Measurements from ENCODE around the gene FOXN3. TPM values are rescaled to one million over a fixed set of nuclear protein-coding genes. Genes with fewer than 3 reads are reported as not detected.

Gene FOXN3
- total RNA-seq, 4 donors from 2014 or later: 118 to 211 (median 167) TPM

DNA sequence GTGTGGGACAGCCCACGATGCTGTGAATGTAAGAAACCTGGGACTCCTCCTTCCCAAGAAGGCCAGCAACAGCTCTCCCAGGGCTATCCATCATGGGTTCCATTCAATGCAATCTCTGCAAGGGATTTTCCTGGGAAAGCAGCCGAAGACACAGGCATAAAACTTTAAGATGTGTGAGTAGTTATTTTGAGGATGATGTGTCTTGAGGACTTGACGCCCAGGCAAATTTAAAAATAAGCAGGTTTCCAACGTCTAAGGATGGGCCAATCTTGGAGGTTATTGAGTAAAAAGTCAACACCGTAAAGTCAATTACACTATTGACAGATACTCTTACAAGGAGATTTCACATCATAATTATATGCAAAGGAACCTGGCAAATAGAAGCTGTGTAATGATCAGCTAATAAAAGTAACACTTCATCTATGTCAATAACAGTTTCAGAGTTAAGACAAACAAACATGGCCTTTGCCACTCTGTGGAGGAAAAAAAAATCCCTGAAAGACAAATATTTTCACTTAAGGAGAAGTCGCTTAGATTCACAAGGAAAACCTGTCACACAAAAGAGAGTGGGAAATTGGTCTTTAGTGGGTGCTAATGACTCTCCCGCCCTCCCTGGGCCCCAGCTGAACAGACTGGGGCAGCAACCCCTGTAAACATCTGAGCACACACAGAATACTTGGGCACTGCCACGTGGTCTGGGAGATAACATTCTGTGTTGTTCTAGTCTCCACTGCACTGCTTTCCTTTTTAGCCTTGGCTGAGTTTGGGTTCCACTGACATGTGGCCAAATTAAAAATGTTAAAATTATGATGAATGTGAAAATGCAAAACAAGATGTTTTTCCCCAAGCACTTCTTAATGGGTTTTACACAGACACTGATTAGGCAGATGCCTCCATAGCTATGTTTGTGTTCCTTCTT, 240.9 kb downstream of the FOXN3 start:
- no peak overlapping the region for H3K4me3 ChIP-seq (ENCODE audit: low read depth, poor library complexity, severe bottlenecking)
- TF ChIP-seq POLR2A (IDR thresholded peaks at IDR 0.05): no peak
- TF ChIP-seq, protein P1, sequence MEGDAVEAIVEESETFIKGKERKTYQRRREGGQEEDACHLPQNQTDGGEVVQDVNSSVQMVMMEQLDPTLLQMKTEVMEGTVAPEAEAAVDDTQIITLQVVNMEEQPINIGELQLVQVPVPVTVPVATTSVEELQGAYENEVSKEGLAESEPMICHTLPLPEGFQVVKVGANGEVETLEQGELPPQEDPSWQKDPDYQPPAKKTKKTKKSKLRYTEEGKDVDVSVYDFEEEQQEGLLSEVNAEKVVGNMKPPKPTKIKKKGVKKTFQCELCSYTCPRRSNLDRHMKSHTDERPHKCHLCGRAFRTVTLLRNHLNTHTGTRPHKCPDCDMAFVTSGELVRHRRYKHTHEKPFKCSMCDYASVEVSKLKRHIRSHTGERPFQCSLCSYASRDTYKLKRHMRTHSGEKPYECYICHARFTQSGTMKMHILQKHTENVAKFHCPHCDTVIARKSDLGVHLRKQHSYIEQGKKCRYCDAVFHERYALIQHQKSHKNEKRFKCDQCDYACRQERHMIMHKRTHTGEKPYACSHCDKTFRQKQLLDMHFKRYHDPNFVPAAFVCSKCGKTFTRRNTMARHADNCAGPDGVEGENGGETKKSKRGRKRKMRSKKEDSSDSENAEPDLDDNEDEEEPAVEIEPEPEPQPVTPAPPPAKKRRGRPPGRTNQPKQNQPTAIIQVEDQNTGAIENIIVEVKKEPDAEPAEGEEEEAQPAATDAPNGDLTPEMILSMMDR (IDR thresholded peaks at IDR 0.05): no peak
- no peak for DNase-seq (ENCODE audit: low spot score in 2 of 2)
- WGBS, 2 donors: 76 to 79% methylated on average over 8 of the region's 8 CpGs
- intact Hi-C loops (cut with DNase I; ENCODE audit: low total_unique reads): no loop called here

DNA sequence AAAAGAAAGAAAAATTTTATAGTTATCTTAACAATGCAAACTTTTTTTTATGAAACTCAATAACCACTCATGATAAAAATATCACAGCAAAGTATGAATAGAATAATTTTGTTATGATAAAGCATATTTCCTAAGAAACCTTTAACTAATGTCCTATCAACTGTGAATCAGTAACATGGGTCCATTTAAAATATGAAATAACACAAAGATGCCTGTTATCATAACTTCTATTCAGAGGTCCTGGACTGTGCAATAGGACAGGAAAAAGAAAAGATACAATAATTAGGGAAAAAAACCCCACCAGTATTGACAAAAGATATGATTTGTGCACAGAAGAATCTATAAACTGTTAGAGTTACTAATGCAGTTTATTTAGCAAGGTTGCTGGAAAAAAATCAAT, 245.4 kb downstream of the FOXN3 start:
- DNase-seq (ENCODE audit: low spot score in 2 of 2): no peak
- TF ChIP-seq, protein P1 (IDR thresholded peaks at IDR 0.05): no peak
- TF ChIP-seq POLR2A (IDR thresholded peaks at IDR 0.05): no peak
- intact Hi-C loops (cut with DNase I; ENCODE audit: low total_unique reads): no loop called here
- H3K4me3 ChIP-seq (ENCODE audit: low read depth, poor library complexity, severe bottlenecking): no peak overlapping the region

DNA sequence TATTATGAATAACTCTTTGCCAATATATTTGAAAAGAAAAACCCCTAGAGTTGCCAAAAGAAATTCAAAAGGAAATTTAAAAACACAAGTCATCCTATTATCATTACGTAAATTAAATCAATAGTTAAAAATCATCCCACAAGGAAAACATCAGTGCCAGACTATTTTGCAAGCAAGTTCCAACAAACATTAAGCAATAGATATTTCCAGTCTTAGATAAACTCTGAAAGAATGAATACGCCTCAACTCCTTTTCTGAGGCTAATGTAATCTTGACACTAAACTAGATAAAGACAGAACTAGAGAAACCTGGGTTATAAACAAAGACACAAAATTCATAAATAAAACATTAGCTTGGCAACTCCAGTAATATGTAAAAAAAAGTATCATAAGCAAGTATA, 245.9 kb downstream of the FOXN3 start:
- no peak for DNase-seq (ENCODE audit: low spot score in 2 of 2)
- H3K4me3 ChIP-seq (ENCODE audit: low read depth, poor library complexity, severe bottlenecking): no peak overlapping the region
- WGBS, 2 donors: 26 to 33% methylated on average over 2 of the region's 2 CpGs
- intact Hi-C loops (cut with DNase I; ENCODE audit: low total_unique reads): no loop called here
- TF ChIP-seq, protein P1 (IDR thresholded peaks at IDR 0.05): no peak
- no peak for TF ChIP-seq POLR2A (IDR thresholded peaks at IDR 0.05)

GRCh38 chr14:89167705-89168104, 249.3 kb downstream of the FOXN3 start:
- TF ChIP-seq, protein P1 (IDR thresholded peaks at IDR 0.05): no peak
- no peak for TF ChIP-seq POLR2A (IDR thresholded peaks at IDR 0.05)
- H3K4me3 ChIP-seq (ENCODE audit: low read depth, poor library complexity, severe bottlenecking): no peak overlapping the region
- WGBS, 2 donors: 81 to 86% methylated on average over 6 of the region's 6 CpGs
- DNase-seq (ENCODE audit: low spot score in 2 of 2): no peak
- intact Hi-C loops (cut with DNase I; ENCODE audit: low total_unique reads): no loop called here

GRCh38 chr14:89166633-89167032, 250.4 kb downstream of the FOXN3 start:
- no peak overlapping the region for H3K4me3 ChIP-seq (ENCODE audit: low read depth, poor library complexity, severe bottlenecking)
- intact Hi-C loops (cut with DNase I; ENCODE audit: low total_unique reads): no loop called here
- WGBS, 2 donors: 81 to 89% methylated on average over 4 of the region's 4 CpGs
- TF ChIP-seq, protein P1 (IDR thresholded peaks at IDR 0.05): no peak
- no peak for TF ChIP-seq POLR2A (IDR thresholded peaks at IDR 0.05)
- no peak for DNase-seq (ENCODE audit: low spot score in 2 of 2)

Measured in lower leg skin (tissue), 4 donors.